OCI-LY1 (cell line): ENCODE measurements around the gene DGLUCY.
"Not testable (repeated sequence)": the region's sequence is repeated elsewhere in the genome, so short reads cannot be mapped to it uniquely, and the experiment has no call there.

ENCODE experiments used
- EZH2 ChIP-seq: fragments of 200-600 bp; sonication (generic), shearing (Covaris generic); IDR thresholded peaks from 2 replicates; pipeline ENCODE4 v1.8.0; 2017; ENCODE audit warnings: borderline replicate concordance, mixed run types, mild to moderate bottlenecking, antibody characterized with exemption, low read length, moderate library complexity, mixed read lengths
- TF ChIP-seq, protein P1 (sequence below): fragments of 200-600 bp; sonication (generic), shearing (Covaris generic); IDR thresholded peaks from 2 replicates; pipeline ENCODE4 v1.5.1; 2017; ENCODE audit warnings: mild to moderate bottlenecking, antibody characterized with exemption, low read length, moderate library complexity, mixed read lengths

DNA sequence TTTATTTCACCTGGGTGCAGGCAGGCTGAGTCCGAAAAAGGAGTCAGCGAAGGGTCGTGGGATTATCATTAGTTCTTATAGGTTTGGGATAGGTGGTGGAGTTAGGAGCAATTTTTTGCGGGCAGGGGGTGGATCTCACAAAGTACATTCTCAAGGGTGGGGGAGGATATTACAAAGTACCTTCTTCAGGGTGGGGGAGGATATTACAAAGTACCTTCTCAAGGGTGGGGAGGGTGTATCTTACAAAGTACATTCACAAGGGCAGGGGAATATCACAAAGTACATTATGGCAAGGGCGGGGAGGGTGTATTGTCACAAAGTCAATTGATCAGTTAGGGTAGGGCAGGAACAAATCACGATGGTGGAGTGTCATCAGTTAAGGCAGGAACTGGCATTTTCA is 86.9 kb downstream of the DGLUCY start:
- TF ChIP-seq, protein P1, sequence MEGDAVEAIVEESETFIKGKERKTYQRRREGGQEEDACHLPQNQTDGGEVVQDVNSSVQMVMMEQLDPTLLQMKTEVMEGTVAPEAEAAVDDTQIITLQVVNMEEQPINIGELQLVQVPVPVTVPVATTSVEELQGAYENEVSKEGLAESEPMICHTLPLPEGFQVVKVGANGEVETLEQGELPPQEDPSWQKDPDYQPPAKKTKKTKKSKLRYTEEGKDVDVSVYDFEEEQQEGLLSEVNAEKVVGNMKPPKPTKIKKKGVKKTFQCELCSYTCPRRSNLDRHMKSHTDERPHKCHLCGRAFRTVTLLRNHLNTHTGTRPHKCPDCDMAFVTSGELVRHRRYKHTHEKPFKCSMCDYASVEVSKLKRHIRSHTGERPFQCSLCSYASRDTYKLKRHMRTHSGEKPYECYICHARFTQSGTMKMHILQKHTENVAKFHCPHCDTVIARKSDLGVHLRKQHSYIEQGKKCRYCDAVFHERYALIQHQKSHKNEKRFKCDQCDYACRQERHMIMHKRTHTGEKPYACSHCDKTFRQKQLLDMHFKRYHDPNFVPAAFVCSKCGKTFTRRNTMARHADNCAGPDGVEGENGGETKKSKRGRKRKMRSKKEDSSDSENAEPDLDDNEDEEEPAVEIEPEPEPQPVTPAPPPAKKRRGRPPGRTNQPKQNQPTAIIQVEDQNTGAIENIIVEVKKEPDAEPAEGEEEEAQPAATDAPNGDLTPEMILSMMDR: not testable (repeated sequence)
- TF ChIP-seq EZH2: not testable (repeated sequence)
